SK-N-MC (cell line): ENCODE data around the gene ASXL3.

ENCODE experiments used
- DNase-seq: peaks from one replicate; pipeline ENCODE4 v3.0.0-alpha.2; 2011; ENCODE audit warnings: low read depth, low spot score
- H3K27ac ChIP-seq: fragments of 200-600 bp; sonication (generic); 2 replicates; pipeline ENCODE4 v1.5.1; 2016; ENCODE audit warnings: mixed run types
- H3K36me3 ChIP-seq: fragments of 200-600 bp; sonication (generic); 2 replicates; pipeline ENCODE4 v1.6.1; 2017; ENCODE audit warnings: antibody characterized with exemption, low read length, mixed read lengths; ENCODE audit not compliant: insufficient read depth
- H3K4me3 ChIP-seq: fragments of 200-600 bp; sonication (generic); 2 replicates; pipeline ENCODE4 v1.5.1; 2016
- H3K9ac ChIP-seq: fragments of 200-600 bp; sonication (generic); 2 replicates; pipeline ENCODE4 v1.8.0; 2017; ENCODE audit warnings: mixed run types, mixed read lengths; ENCODE audit not compliant: insufficient read length
- H3K9me3 ChIP-seq: fragments of 200-600 bp; sonication (generic); 2 replicates; pipeline ENCODE4 v1.6.1; 2017; ENCODE audit warnings: low read depth, mild to moderate bottlenecking, antibody characterized with exemption, low read length, moderate library complexity, mixed read lengths
- EZH2 ChIP-seq: fragments of 200-600 bp; sonication (generic); IDR thresholded peaks from one replicate; pipeline ENCODE4 v1.6.1; 2017; ENCODE audit warnings: antibody characterized with exemption
- FOXP2 ChIP-seq: optimal IDR thresholded peaks from 2 replicates; pipeline ENCODE3; 2011; ENCODE audit warnings: mild to moderate bottlenecking, moderate library complexity; ENCODE audit not compliant: insufficient read depth; ENCODE audit errors: extremely low read length, control extremely low read depth
- POLR2AphosphoS5 ChIP-seq: IDR thresholded peaks from 2 replicates; pipeline ENCODE4 v1.6.1; 2012; ENCODE audit warnings: mild to moderate bottlenecking, low read depth, low read length, borderline replicate concordance

ASXL3 gene

DNA sequence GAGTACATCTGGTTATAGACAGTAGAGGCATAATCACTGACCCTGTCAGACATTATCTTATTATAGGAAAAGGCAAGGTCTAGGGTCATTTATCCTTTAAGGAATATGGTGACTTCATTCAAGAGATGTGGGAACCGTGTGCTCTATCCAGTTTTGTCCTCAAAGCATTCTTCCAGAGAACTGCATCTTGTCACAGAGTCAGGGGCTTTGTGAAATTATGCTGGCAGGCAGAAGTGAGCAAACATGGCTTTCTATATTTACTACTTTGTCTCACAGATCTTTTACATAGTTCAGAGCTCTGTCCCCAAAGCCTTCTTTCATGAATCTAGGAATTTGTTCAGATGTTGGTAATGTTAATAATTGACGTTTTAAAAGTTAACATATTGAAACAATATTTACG, 177.4 kb downstream of the ASXL3 start:
- no peak for DNase-seq

DNA sequence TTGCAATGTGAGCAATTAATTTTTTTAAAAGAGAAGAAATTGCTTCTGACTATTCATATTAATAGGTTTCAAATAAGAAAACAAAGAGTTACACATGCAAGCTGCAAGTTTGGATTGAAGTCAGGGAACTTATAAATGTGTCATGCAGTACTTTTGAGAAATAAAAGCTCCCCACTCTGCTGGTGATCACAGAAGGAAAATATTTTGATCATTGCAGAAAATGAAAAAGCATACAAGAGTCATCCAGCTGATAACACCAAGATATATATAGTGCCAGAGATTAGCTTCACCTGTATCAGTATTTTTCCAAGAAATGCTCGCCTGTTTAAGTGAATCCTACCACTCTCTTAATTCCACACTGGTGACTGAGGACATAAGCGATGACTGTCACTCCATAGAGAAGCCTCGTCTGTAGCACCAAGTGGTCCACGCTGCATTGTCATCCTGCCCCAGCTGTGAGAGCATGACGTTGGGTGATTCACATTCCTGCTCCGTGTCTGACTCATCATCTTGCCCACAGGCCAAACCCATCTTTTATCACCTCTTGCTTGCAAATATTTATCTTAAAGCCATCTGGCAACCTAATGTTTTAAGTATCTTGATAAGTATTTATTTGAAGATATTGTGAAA, 178.0 kb downstream of the ASXL3 start:
- H3K36me3 ChIP-seq, result no peaks in the 10 kb centered on the region
- no peaks in the 10 kb centered on the region for H3K9me3 ChIP-seq
- H3K27ac ChIP-seq, result no peak overlapping the region
- no peak for DNase-seq
- H3K4me3 ChIP-seq, result no peak overlapping the region
- TF ChIP-seq POLR2AphosphoS5 (no peak), EZH2 (no peak), FOXP2 (no peak)
- H3K9ac ChIP-seq, result no peak overlapping the region

More for the DNA sequence above, 177.4 kb downstream of the ASXL3 start:
- no peak overlapping the region for H3K27ac ChIP-seq
- H3K36me3 ChIP-seq, result no peaks in the 10 kb centered on the region
- H3K9me3 ChIP-seq, result no peaks in the 10 kb centered on the region
- H3K9ac ChIP-seq, result no peak overlapping the region
- H3K4me3 ChIP-seq, result no peak overlapping the region
- TF ChIP-seq FOXP2, result no peak
- no peak for TF ChIP-seq EZH2
- no peak for TF ChIP-seq POLR2AphosphoS5

DNA sequence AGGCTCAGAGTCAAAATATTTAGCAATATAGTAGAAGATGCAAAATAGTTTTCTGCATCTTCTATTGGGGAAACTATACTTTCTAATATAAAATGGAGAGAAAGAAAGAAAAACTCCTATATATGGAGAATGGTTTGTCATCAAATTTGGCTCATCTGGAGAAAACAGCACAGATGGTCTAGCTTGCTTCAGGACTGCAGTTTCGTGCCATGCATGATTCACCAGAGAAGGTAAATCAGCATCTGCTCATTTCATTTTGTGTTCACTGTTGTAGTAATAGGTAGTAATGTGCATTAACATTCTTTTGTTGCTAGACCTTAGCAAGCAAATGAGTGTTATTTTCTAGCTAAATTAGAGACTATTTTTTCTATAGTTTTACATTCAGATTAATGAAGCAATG, 179.0 kb downstream of the ASXL3 start:
- TF ChIP-seq POLR2AphosphoS5 (no peak), FOXP2 (no peak), EZH2 (no peak)
- no peak overlapping the region for H3K27ac ChIP-seq
- no peak overlapping the region for H3K4me3 ChIP-seq
- no peak overlapping the region for H3K9ac ChIP-seq
- no peaks in the 10 kb centered on the region for H3K9me3 ChIP-seq
- no peaks in the 10 kb centered on the region for H3K36me3 ChIP-seq
- DNase-seq, result no peak

DNA sequence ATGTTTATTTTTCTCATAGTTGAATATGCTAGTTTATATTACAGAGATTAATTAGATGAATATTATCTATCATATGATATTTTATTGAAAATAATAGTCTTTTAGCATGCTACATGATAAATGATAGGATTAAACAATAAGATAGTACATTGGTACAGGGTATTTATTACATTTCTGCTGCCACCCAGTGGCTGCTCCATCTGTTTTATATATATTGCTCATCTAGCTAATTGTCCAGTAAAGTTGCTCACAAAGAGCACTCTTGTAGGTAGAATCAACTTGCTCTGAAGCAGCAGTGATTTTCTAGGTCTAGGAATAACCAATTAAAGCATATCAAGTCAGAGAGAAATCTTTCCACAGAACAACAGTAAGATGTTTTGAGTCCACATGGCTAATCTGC, 183.3 kb downstream of the ASXL3 start:
- TF ChIP-seq POLR2AphosphoS5 (no peak), FOXP2 (no peak), EZH2 (no peak)
- Histone ChIP-seq H3K36me3 (no peaks in the 10 kb centered on the region), H3K27ac (no peak overlapping the region), H3K9me3 (no peaks in the 10 kb centered on the region), H3K9ac (no peak overlapping the region), H3K4me3 (no peak overlapping the region)
- DNase-seq, result peak; percentile 16

DNA sequence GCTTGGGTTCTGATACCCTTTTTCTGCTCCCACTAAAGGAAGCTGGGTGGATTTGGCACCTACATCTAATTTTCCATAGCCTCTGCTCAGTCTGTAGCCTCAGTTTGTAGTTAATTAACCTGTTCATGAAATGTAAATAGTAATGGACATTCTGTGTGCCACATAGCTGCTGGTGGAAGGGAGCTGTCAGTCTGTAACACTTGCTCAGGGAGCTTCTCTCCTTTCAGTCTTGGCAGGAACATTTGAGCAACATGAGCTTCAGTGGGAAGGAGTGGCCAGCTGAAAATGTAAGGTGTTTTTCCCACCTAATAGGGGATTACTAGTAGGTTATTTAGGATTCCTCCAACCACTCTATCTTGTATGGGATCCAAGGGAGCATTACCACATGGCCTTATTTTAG, 203.4 kb downstream of the ASXL3 start:
- H3K4me3 ChIP-seq, result no peak overlapping the region
- H3K27ac ChIP-seq, result no peak overlapping the region
- no peaks in the 10 kb centered on the region for H3K9me3 ChIP-seq
- no peaks in the 10 kb centered on the region for H3K36me3 ChIP-seq
- TF ChIP-seq FOXP2 (no peak), EZH2 (no peak)
- DNase-seq, result no peak
- H3K9ac ChIP-seq, result no peak overlapping the region
